K562 (cell line): ENCODE results near the gene CCR6. TPM values are rescaled to one million over a fixed set of nuclear protein-coding genes. Genes with fewer than 3 reads are reported as not detected.

Experiments
- ATAC-seq: fragments of 200-7000 bp; cut with Tn5 transposase; 3 replicates; pipeline ENCODE4 v1.9.1; 2020; ENCODE audit warnings: moderate library complexity
- BruUV-seq: library from RNA; stranded (reverse); fragments of 400-500 nt; replicated peaks from 2 replicates; lab custom pipeline; 2021; lab: Mats Ljungman, UMichigan
- CTCF ChIA-PET: fragments of 300-600 bp; formaldehyde crosslinking; extraction: SDS; loops from one replicate; lab custom pipeline; 2021; ENCODE audit warnings: low intra/inter-chr PET ratio; lab: Yijun Ruan, JAX
- POLR2A ChIA-PET: fragments of 300-600, 350-650 bp; sonication (Branson Sonifier 250); formaldehyde crosslinking; extraction: SDS; loops from one replicate; lab custom pipeline; 2021; ENCODE audit warnings: antibody characterized with exemption, inconsistent platforms; lab: Yijun Ruan, JAX
- DNase-seq, 4 experiments: peaks; one replicate each; pipeline versions ENCODE4 v3.0.0 to v3.0.0-alpha.2; 2011 to 2018; ENCODE audit warnings: low spot score in 3 of 4, mixed read lengths in 3 of 4; ENCODE audit errors: extremely low read depth in 1 of 4
- FAIRE-seq: peaks from 2 replicates; lab custom pipeline; 2011; peaks lifted over from hg19 to GRCh38; lab: Jason Lieb, UNC
- H2AFZ ChIP-seq: 2 replicates; pipeline ENCODE4 v1.6.0; 2011; ENCODE audit warnings: low read depth, low read length, control low read depth, inconsistent platforms
- H3K27ac ChIP-seq: fragments of 200-600 bp; 3 replicates; pipeline ENCODE4 v1.8.0; 2011; ENCODE audit warnings: low read depth, mild to moderate bottlenecking, control low read depth, inconsistent platforms, low read length, moderate library complexity, mixed read lengths; ENCODE audit errors: extremely low read depth
- H3K27me3 ChIP-seq, 2 experiments: fragments of 300-600 bp in 1 of 2; 2 replicates in 1 of 2; 3 replicates in 1 of 2; pipeline versions ENCODE4 v1.6.0 to v1.8.0; 2011; ENCODE audit warnings: inconsistent platforms in 2 of 2, low read length in 2 of 2, mild to moderate bottlenecking in 1 of 2, mixed read lengths in 1 of 2, moderate library complexity in 1 of 2; ENCODE audit not compliant: control insufficient read depth in 2 of 2, insufficient read depth in 2 of 2
- H3K36me3 ChIP-seq: fragments of 300-600 bp; 3 replicates; pipeline ENCODE4 v1.8.0; 2011; ENCODE audit warnings: mild to moderate bottlenecking, low read length, inconsistent platforms; ENCODE audit not compliant: control insufficient read depth, insufficient read depth
- H3K4me1 ChIP-seq, 2 experiments: fragments of 200-600 bp in 1 of 2; replicated peaks in 1 of 2; 2 replicates in 1 of 2; 3 replicates in 1 of 2; pipeline versions ENCODE4 v1.5.1 to v1.8.0; 2011; ENCODE audit warnings: inconsistent platforms in 2 of 2, low read length in 2 of 2, mild to moderate bottlenecking in 1 of 2, mixed read lengths in 1 of 2, moderate library complexity in 1 of 2; ENCODE audit not compliant: control insufficient read depth in 2 of 2, insufficient read depth in 2 of 2
- H3K4me2 ChIP-seq: 2 replicates; pipeline ENCODE4 v1.6.1; 2011; ENCODE audit warnings: low read length, control low read depth, inconsistent platforms, mixed read lengths; ENCODE audit not compliant: insufficient read depth
- H3K4me3 ChIP-seq: fragments of 200-600 bp; sonication (generic), shearing (Covaris generic); 2 replicates; pipeline ENCODE4 v1.5.1; 2016; ENCODE audit warnings: control low read depth, inconsistent platforms
- H3K79me2 ChIP-seq: fragments of 200-600 bp; 3 replicates; pipeline ENCODE4 v1.8.0; 2011; ENCODE audit warnings: low read length, inconsistent platforms; ENCODE audit not compliant: control insufficient read depth, insufficient read depth
- H3K9ac ChIP-seq, 2 experiments: 2 replicates each; pipeline versions ENCODE4 v1.6.0 to v1.6.1; 2011; ENCODE audit warnings: low read depth in 2 of 2, low read length in 2 of 2, control low read depth in 1 of 2, inconsistent platforms in 1 of 2, mild to moderate bottlenecking in 1 of 2, mixed read lengths in 1 of 2; ENCODE audit not compliant: insufficient read depth in 1 of 2
- H3K9me1 ChIP-seq: one replicate; pipeline ENCODE4 v1.6.0; 2011; ENCODE audit warnings: inconsistent platforms, mild to moderate bottlenecking, low read length, moderate library complexity; ENCODE audit not compliant: control insufficient read depth, insufficient read depth
- H3K9me3 ChIP-seq: replicated peaks from 2 replicates; pipeline ENCODE4 v1.5.1; 2011; ENCODE audit warnings: low read depth, low read length, inconsistent platforms; ENCODE audit not compliant: control insufficient read depth, insufficient read depth
- H4K20me1 ChIP-seq: replicated peaks from 2 replicates; pipeline ENCODE4 v1.6.1; 2011; ENCODE audit warnings: low read length, inconsistent platforms, mixed read lengths; ENCODE audit not compliant: control insufficient read depth, insufficient read depth
- FOXJ2 ChIP-seq: fragments of 200-800 bp; sonication (Bioruptor generic); IDR thresholded peaks from 2 replicates; pipeline ENCODE4 v1.6.1; 2016; ENCODE audit warnings: missing genetic modification characterization, missing compliant biosample characterization
- GABPB2 ChIP-seq: fragments of 250-450 bp; sonication (Bioruptor Pico); conservative IDR thresholded peaks from 2 replicates; pipeline ENCODE4 v1.5.1; 2021; ENCODE audit warnings: mild to moderate bottlenecking
- HNRNPH1 ChIP-seq: fragments of 200-400 bp; formaldehyde crosslinking; optimal IDR thresholded peaks from 2 replicates; pipeline ENCODE3; 2017; ENCODE audit warnings: low read depth, mild to moderate bottlenecking, low read length, moderate library complexity
- KLF1 ChIP-seq: fragments of 450-650 bp; IDR thresholded peaks from 2 replicates; pipeline ENCODE4 v1.6.1; 2016; ENCODE audit warnings: missing genetic modification characterization, missing compliant biosample characterization
- MED1 ChIP-seq: sonication (generic); formaldehyde crosslinking; IDR thresholded peaks from 2 replicates; pipeline ENCODE4 v1.8.1; 2023; ENCODE audit warnings: missing genetic modification reagents, borderline replicate concordance
- RERE ChIP-seq: sonication (generic); formaldehyde crosslinking; IDR thresholded peaks from 2 replicates; pipeline ENCODE4 v1.8.0; 2023; ENCODE audit warnings: missing genetic modification reagents, mild to moderate bottlenecking, borderline replicate concordance
- RFX7 ChIP-seq: fragments of 250-450 bp; sonication (Bioruptor Pico); IDR thresholded peaks from 2 replicates; pipeline ENCODE4 v1.5.1; 2021; ENCODE audit warnings: mild to moderate bottlenecking
- TEAD2 ChIP-seq: fragments of 450-650 bp; IDR thresholded peaks from 2 replicates; pipeline ENCODE4 v1.6.1; 2016; ENCODE audit warnings: missing genetic modification characterization, control low read depth, missing compliant biosample characterization
- ZZZ3 ChIP-seq: fragments of 450-650 bp; IDR thresholded peaks from 2 replicates; pipeline ENCODE4 v1.6.1; 2016; ENCODE audit warnings: antibody characterized with exemption, mild to moderate bottlenecking, moderate library complexity
- WGBS: fragments of 100-300 bp; shearing (Covaris generic); methylation state at CpG from one replicate; pipeline ENCODE4 v1.1.6; 2016; ENCODE audit warnings: low coverage, mixed read lengths; ENCODE audit not compliant: insufficient coverage; ENCODE audit errors: missing lambda C conversion rate; 5-methylcytosine and 5-hydroxymethylcytosine counted together
- in situ Hi-C: fragments of 300-500 bp; cut with MboI; formaldehyde crosslinking; loops from 4 replicates; pipeline ENCODE4 v1.15.0; 2018; ENCODE audit warnings: inconsistent platforms, mixed read lengths
- intact Hi-C: fragments of 100-400 bp; cut with micrococcal nuclease; formaldehyde crosslinking; loops from 2 replicates; pipeline ENCODE4 v1.14.2; 2022
- polyA plus RNA-seq, 8 experiments: library from polyadenylated mRNA; depleted of rRNA in 4 of 8; stranded (reverse) in 5 of 8; unstranded in 3 of 8; fragments of >200 nt; fragmentation: Nextera tagmentation in 2 of 8; fragmentation: Illumina TruSeq in 1 of 8; extraction: Ambion mirVana in 2 of 8; extraction: Trizol in 1 of 8; gene quantifications; 2 replicates each; pipeline versions ENCODE4 v1.2.1 to v1.2.3, GENCODE V29; 2011 to 2014; ENCODE audit warnings: inconsistent platforms in 1 of 8, missing spikeins in 1 of 8
- total RNA-seq, 7 experiments: library from RNA; depleted of rRNA in 6 of 7; stranded (reverse); fragments of >200 nt in 6 of 7; fragmentation: Illumina TruSeq in 2 of 7; extraction: Trizol in 2 of 7; gene quantifications; 2 replicates each; pipeline versions ENCODE4 v1.2.1 to v1.2.3, GENCODE V29; 2011 to 2021; ENCODE audit warnings: low replicate concordance in 1 of 7
- TF ChIP-seq, protein P1 (sequence below): fragments of 250-450 bp; sonication (Bioruptor Pico); IDR thresholded peaks from 2 replicates; pipeline ENCODE4 v1.4.0; 2020; ENCODE audit warnings: mild to moderate bottlenecking, moderate library complexity
- TF ChIP-seq, protein P2 (sequence below): fragments of 450-650 bp; IDR thresholded peaks from 2 replicates; pipeline ENCODE4 v1.6.1; 2016; ENCODE audit warnings: antibody characterized with exemption
- TF ChIP-seq, protein P3 (sequence below): fragments of 250-450 bp; sonication (Bioruptor Pico); IDR thresholded peaks from 2 replicates; pipeline ENCODE4 v1.5.0; 2021

CCR6 gene
- total and polyA plus RNA-seq, 9 of the 15 experiments (the other 6 are each of a cell fraction or from before 2014, with no cell fraction given), result not detected

DNA sequence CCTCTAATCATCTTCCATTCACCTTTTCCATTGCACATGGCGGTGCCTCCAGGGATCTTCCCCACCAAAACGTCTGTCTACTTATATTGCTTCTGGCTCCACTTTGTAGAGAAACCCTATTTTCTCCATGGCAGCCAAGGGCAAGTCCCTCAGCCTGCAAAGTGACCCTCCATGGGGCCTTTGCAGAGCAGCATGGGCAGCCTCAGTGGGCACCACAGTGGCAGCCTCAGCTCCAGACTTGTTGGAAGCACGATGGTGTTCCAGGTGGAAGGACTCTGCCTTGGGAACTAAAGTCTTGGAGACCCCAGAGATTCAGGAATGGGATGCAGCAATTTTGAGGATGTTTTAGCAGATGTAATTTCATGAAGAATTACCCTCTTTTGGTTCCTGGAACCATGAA lies 18.5 kb upstream of the CCR6 start (continued):
- TF ChIP-seq TEAD2 (tag) (no peak), MED1 (CRISPR knock-in tag) (no peak), RERE (CRISPR knock-in tag) (no peak), ZZZ3 (no peak), FOXJ2 (no peak)

- H3K4me3 ChIP-seq, result no peak overlapping the region
- H2AFZ ChIP-seq, result no peak overlapping the region
- CTCF ChIA-PET, result no interaction called here
- FAIRE-seq, result no peak
- H3K27me3 ChIP-seq, result peaks cover 14 to 41% of the 10 kb centered on the region in 2 experiments
- no peak overlapping the region for H3K9ac ChIP-seq
- H3K4me2 ChIP-seq, result no peak overlapping the region
- H3K27ac ChIP-seq, result no peak overlapping the region
- no peaks in the 10 kb centered on the region for H3K9me3 ChIP-seq
- no peaks in the 10 kb centered on the region; the same call in 1 of the 2 replicates for H4K20me1 ChIP-seq
- no peak for ATAC-seq
- intact Hi-C loops, result no loop called here
- DNase-seq, result no peak
- H3K79me2 ChIP-seq, result no peaks in the 10 kb centered on the region
- H3K36me3 ChIP-seq, result no peaks in the 10 kb centered on the region
- 1% methylated on average over 6 of the region's 6 CpGs for WGBS
- in situ Hi-C loops, result no loop called here
- no peaks in the 10 kb centered on the region for H3K9me1 ChIP-seq
- BruUV-seq, result no TSS peak
- POLR2A ChIA-PET, result interaction anchor here (1.0 kb wide), 1 partner anchor 11 kb away, joined by 3 read pairs; no protein-coding TSS in a partner anchor
- peaks cover 0 to 1% of the 10 kb centered on the region in 2 experiments; a peak in 2 of 5 replicates for H3K4me1 ChIP-seq
- no peak for TF ChIP-seq GABPB2 (CRISPR knock-in tag)
- TF ChIP-seq HNRNPH1, result no peak
- TF ChIP-seq, protein P1, sequence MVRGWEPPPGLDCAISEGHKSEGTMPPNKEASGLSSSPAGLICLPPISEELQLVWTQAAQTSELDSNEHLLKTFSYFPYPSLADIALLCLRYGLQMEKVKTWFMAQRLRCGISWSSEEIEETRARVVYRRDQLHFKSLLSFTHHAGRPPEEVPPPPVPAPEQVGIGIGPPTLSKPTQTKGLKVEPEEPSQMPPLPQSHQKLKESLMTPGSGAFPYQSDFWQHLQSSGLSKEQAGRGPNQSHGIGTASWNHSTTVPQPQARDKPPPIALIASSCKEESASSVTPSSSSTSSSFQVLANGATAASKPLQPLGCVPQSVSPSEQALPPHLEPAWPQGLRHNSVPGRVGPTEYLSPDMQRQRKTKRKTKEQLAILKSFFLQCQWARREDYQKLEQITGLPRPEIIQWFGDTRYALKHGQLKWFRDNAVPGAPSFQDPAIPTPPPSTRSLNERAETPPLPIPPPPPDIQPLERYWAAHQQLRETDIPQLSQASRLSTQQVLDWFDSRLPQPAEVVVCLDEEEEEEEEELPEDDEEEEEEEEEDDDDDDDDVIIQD (CRISPR knock-in tag), result no peak
- no peak for TF ChIP-seq KLF1 (tag)
- TF ChIP-seq, protein P2, sequence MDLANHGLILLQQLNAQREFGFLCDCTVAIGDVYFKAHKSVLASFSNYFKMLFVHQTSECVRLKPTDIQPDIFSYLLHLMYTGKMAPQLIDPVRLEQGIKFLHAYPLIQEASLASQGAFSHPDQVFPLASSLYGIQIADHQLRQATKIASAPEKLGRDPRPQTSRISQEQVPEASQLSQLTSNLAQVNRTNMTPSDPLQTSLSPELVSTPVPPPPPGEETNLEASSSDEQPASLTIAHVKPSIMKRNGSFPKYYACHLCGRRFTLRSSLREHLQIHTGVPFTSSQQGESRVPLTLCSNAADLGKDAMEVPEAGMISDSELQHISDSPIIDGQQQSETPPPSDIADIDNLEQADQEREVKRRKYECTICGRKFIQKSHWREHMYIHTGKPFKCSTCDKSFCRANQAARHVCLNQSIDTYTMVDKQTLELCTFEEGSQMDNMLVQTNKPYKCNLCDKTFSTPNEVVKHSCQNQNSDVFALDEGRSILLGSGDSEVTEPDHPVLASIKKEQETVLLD, result no peak
- TF ChIP-seq RFX7 (CRISPR knock-in tag), result no peak
- TF ChIP-seq, protein P3, sequence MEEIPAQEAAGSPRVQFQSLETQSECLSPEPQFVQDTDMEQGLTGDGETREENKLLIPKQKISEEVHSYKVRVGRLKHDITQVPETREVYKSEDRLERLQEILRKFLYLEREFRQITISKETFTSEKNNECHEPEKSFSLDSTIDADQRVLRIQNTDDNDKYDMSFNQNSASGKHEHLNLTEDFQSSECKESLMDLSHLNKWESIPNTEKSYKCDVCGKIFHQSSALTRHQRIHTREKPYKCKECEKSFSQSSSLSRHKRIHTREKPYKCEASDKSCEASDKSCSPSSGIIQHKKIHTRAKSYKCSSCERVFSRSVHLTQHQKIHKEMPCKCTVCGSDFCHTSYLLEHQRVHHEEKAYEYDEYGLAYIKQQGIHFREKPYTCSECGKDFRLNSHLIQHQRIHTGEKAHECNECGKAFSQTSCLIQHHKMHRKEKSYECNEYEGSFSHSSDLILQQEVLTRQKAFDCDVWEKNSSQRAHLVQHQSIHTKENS (CRISPR knock-in tag), result no peak
These were observed 17.8 kb upstream of the CCR6 start for GRCh38 chr6:167105060-167105459.
